Retinal pigment epithelial cell (primary cell): ENCODE measurements around the gene ZFYVE28.

Experiments used
- DNase-seq: peaks from one replicate; pipeline ENCODE4 v3.0.0-alpha.2; 2010; ENCODE audit warnings: low read depth
- H3K4me3 ChIP-seq: 2 replicates; pipeline ENCODE4 v1.5.1; 2011; ENCODE audit warnings: mild to moderate bottlenecking, low read length, control low read depth, moderate library complexity
- CTCF ChIP-seq: conservative IDR thresholded peaks from 2 replicates; pipeline ENCODE4 v1.5.1; 2011; ENCODE audit warnings: low read depth, low read length, control low read depth, inconsistent platforms

Gene ZFYVE28

GRCh38 chr4:2261853-2262144 is 156.6 kb downstream of the ZFYVE28 start, which contains the start of gene MXD4:
Gene MXD4, minus strand, starts transcription at chr4:2262109. Its CDS starts 129 bp downstream, at chr4:2261980.
- no peak for TF ChIP-seq CTCF
- DNase-seq, result no peak
- peak within 1 kb of the TSS; percentile 81 for H3K4me3 ChIP-seq

GRCh38 chr4:2261110-2261852 is 157.2 kb downstream of the ZFYVE28 start:
- no peak for TF ChIP-seq CTCF
- H3K4me3 ChIP-seq, result peak overlapping the region; percentile 81
- DNase-seq, result no peak

- H3K4me3 ChIP-seq, result peak overlapping the region; percentile 81
- no peak for DNase-seq
- TF ChIP-seq CTCF, result no peak
These were observed 157.9 kb downstream of the ZFYVE28 start for GRCh38 chr4:2260344-2261109.

- H3K4me3 ChIP-seq, result no peak overlapping the region
- TF ChIP-seq CTCF, result no peak
These were observed 158.7 kb downstream of the ZFYVE28 start for GRCh38 chr4:2259541-2260343.

GRCh38 chr4:2259036-2259540 is 159.4 kb downstream of the ZFYVE28 start:
- no peak for TF ChIP-seq CTCF
- DNase-seq, result no peak
- no peak overlapping the region for H3K4me3 ChIP-seq

More at GRCh38 chr4:2259541-2260343, 158.7 kb downstream of the ZFYVE28 start:
- no peak for DNase-seq

GRCh38 chr4:2258091-2259035 is 160.1 kb downstream of the ZFYVE28 start:
- no peak for DNase-seq
- H3K4me3 ChIP-seq, result no peak overlapping the region
- TF ChIP-seq CTCF, result no peak
